ENCODE measurements around the gene PSAP.

Gene PSAP

GRCh38 chr10:71797533-71798307, 53.3 kb downstream of the PSAP start:
- DNase-seq (ENCODE audit: low read depth): no peak
- no peak for TF ChIP-seq CTCF (IDR thresholded peaks at IDR 0.05; ENCODE audit: insufficient read depth, low read depth, low read length, missing control alignments)
- H3K4me3 ChIP-seq (ENCODE audit: low read length): no peak overlapping the region

GRCh38 chr10:71796749-71797405, 54.2 kb downstream of the PSAP start:
- no peak for TF ChIP-seq CTCF (IDR thresholded peaks at IDR 0.05; ENCODE audit: insufficient read depth, low read depth, low read length, missing control alignments)
- no peak for DNase-seq (ENCODE audit: low read depth)
- H3K4me3 ChIP-seq (ENCODE audit: low read length): no peak overlapping the region

- no peak for TF ChIP-seq CTCF (IDR thresholded peaks at IDR 0.05; ENCODE audit: insufficient read depth, low read depth, low read length, missing control alignments)
- peak; percentile 49 for DNase-seq (ENCODE audit: low read depth)
- no peak overlapping the region for H3K4me3 ChIP-seq (ENCODE audit: low read length)
Observed at GRCh38 chr10:71795248-71795647, 55.8 kb downstream of the PSAP start.

GRCh38 chr10:71790749-71791440, 60.2 kb downstream of the PSAP start:
- TF ChIP-seq CTCF (IDR thresholded peaks at IDR 0.05; ENCODE audit: insufficient read depth, low read depth, low read length, missing control alignments): no peak
- no peak for DNase-seq (ENCODE audit: low read depth)
- H3K4me3 ChIP-seq (ENCODE audit: low read length): no peak overlapping the region

- no peak for DNase-seq (ENCODE audit: low read depth)
- no peak for TF ChIP-seq CTCF (IDR thresholded peaks at IDR 0.05; ENCODE audit: insufficient read depth, low read depth, low read length, missing control alignments)
- H3K4me3 ChIP-seq (ENCODE audit: low read length): no peak overlapping the region
Observed at GRCh38 chr10:71789871-71790270, 61.2 kb downstream of the PSAP start.

GRCh38 chr10:71788954-71789353, 62.1 kb downstream of the PSAP start:
- no peak for DNase-seq (ENCODE audit: low read depth)
- TF ChIP-seq CTCF (IDR thresholded peaks at IDR 0.05; ENCODE audit: insufficient read depth, low read depth, low read length, missing control alignments): no peak
- H3K4me3 ChIP-seq (ENCODE audit: low read length): no peak overlapping the region
